HG03095 (cell line): Measurements from ENCODE around the gene RPS5.
"Not testable (repeated sequence)": the region's sequence is repeated elsewhere in the genome, so short reads cannot be mapped to it uniquely, and the experiment has no call there.

Experiments used
- ATAC-seq: cut with Tn5 transposase; IDR thresholded peaks from one replicate; pipeline ENCODE4 v1.9.1; 2021; ENCODE audit warnings: moderate library complexity; ENCODE audit not compliant: unreplicated experiment

The RPS5 gene

GRCh38 chr19:58403920-58404478, 16.9 kb downstream of the RPS5 start:
- not testable (repeated sequence) for ATAC-seq

DNA sequence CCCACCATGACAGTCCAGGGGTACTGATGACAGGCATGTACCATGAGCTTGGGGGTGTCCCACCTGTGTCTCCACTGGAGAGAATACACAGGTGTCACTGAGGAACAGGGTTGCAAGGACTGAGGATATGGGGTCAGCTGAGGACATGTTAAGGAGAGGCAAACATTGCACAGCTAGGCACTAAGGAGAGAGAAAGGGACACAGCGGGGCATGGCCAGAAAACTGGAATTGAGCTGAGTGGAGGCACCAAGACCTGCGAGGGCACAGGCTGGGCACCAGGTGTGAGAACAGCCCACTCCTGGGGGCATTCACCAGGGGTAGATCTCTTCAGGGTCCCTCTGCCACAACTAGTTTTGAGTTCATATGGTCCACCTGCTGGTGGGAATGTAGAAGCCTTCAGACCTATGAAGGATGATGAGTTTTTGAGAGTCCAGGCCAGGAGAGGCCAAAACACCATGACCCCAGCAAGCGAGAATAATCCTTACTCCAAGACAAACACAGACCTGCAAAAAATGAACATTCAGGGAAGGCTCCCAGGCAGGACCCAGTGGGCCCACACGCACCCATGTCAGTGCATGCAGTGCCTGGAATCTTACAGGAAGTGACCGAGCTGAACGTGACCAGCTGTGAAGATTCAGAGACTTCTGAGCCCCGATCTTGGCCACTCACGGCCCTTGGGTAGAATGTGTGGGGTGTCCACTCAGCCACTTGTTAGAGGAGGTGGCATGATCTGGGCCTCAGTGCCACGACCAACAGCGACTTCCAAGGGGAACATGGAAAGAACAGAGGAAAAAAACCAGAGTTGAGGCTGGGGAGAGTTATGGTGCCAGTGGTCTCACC, 20.0 kb downstream of the RPS5 start:
- ATAC-seq = no peak

GRCh38 chr19:58407658-58408151, 20.6 kb downstream of the RPS5 start:
- ATAC-seq = no peak

DNA sequence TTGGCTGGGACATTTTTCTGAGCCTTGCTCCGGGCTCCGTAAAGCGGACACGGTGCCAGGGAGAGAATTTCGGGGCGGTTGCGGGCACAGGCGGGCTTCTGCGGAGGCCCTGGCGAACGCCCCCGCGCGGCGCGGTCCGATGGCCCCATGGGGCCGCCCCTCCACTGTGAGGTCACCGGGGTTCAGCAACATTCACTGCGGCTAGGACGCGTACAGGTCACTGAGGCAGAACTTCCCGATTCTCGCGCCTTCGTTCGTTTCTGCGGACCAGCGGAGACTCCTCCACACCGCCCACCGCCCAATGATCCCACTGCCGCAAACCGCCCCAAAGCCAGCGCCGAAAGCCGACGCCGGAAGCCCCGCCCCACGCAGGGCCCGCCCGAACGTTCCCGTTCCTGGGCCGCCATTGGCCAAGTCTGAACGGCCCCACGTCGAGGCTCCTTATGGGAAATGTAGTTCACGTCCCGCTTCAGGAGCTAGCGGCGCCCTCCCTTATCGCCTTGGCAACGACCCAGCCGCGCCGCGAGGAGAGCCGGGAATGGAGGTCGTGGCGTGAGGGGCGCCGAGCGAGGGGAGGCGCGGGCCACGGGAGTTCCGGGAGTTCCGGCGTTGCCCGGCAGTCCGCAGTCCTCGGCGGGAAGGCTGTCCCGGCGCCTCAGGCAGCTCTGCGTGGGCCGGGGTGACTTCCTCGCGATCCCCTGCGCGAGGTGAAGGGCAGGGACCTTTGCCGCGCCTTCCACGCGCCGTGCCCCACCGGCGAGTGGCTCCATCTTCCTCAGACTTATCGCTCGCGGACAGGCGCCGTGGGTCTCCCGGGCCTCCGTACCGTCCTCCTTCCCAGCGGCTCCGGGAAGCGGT, 21.3 kb downstream of the RPS5 start, which contains the start of gene ZNF584:
ZNF584 (plus strand) TSS at position 498 of the 858 bp plus-strand sequence. CDS start 499 bp downstream, outside the sequence.
- ATAC-seq = peak; percentile 79

DNA sequence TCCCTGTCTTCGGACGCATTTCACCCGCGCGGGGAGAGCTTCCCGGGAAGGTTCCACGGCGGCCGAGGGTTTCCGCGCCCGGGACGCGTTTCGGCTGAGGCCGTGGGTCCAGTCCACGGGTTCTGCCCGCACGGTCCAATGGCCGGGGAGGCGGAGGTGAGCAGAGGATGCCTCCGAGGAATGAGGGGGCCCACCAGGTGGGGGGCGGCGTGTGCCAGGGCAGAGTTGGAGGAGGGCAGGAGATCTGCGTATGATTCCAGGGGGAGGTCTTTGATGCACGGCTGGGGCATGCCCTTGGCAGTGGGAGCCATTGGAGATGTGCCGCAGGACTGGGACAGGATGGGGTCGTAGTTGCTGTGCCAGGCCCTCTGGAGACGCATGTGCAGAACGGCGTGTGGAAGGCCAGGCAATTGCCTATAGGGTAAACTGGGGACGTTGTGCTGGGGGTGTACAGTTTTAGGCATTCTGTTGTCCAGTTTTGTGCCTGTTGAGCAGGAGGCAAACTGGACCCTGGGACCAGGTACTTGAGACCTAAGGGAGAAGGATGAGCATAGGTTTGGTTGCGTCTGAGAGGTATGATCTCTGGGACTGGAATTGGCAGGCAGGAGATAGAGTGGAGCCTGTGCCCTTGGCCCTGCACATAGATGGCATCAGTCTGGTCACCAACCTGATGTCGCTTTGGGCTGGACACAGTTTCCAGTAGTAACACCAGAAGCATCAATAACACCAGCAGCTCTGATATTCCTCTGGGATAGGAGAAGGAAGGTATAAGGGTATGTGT, 22.1 kb downstream of the RPS5 start:
- ATAC-seq = peak; percentile 4

- ATAC-seq = no peak
These were observed 29.5 kb downstream of the RPS5 start for GRCh38 chr19:58416604-58417003.

- no peak for ATAC-seq
These were observed 30.0 kb downstream of the RPS5 start for GRCh38 chr19:58417071-58417470.

GRCh38 chr19:58428617-58429016, 41.5 kb downstream of the RPS5 start:
- no peak for ATAC-seq

GRCh38 chr19:58429745-58430144, 42.7 kb downstream of the RPS5 start:
- ATAC-seq = no peak

- ATAC-seq = no peak
These were observed 47.1 kb downstream of the RPS5 start for GRCh38 chr19:58434217-58434616.

DNA sequence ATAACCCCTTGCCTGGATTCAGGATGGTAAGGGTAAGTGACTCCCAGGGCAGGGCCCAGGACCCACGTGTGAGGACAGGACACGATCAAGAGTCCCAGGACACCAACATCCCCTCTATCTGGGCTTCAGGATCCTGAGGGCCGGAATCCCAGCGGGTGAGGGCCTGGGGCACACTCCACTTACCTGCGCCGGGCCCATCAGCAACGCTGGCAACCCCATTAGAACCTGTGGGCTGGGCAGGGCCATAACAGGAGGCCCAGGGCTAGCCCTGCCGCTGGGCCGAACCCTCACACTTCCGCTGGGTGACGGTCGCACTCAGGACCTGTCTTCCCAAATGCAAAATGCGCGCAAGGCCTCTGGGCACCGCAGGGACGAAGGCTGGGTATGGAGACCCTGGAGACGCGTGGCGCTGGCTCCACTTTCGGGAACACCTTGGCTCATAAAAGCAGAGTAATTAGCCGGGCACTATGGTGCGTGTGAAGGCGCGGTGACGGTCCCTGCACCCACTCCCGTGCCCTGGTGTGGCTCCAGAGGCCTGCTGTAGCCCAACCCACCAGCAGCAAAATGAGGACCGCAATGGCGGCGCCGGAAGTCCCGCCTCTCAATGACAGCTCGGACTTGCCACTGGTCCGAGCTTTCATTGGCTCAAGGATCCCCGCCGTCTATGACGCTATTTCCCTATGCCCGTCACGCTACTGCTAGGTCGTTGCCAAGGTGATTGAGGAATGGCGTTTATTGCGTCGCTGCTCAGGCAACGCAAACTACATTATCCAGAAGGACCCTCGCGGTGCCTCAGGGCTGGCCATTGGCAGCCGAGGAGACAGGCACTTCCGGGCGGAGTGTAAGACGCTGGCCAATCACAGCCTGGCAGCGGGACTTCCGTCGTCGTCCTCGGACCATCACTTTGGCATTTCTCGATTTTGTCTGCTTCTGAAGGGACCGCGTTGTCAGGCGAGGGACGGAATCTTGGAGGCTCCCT, 52.8 kb downstream of the RPS5 start, which contains the start of gene ZNF132:
ZNF132 (minus strand) TSS at position 578 of the 979 bp plus-strand sequence; CDS start at position 246, 332 bp downstream.
- ATAC-seq = peak; percentile 95

GRCh38 chr19:58440556-58440955, 53.5 kb downstream of the RPS5 start:
- no peak for ATAC-seq

DNA sequence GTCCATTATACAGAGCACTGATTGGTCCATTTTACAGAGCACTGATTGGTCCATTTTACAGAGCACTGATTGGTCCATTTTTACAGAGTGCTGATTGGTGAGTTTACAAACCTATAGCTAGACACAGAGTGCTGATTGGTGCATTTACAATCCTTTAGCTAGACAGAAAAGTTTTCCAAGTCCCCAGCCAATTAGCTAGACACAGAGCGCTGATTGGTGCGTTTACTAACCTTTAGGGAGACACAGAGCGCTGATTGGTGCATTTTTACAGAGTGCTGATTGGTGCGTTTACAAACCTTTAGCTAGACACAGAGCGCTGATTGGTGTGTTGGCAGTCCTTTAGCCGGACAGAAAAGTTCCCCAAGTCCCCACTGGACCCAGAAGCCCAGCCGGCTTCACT, 55.9 kb downstream of the RPS5 start:
- ATAC-seq = not testable (repeated sequence)
